Neutrophil (primary cell): ENCODE data around the gene RASEF.

Experiments used
- H3K27ac ChIP-seq: fragments of 200-600 bp; sonication (generic); 2 replicates; pipeline ENCODE4 v1.5.1; 2016; ENCODE audit warnings: mild to moderate bottlenecking, moderate library complexity
- H3K27me3 ChIP-seq: fragments of 200-600 bp; sonication (generic); 2 replicates; pipeline ENCODE4 v1.6.0; 2016; ENCODE audit warnings: mild to moderate bottlenecking
- H3K36me3 ChIP-seq: fragments of 200-600 bp; sonication (generic); 2 replicates; pipeline ENCODE4 v1.5.1; 2017
- H3K4me1 ChIP-seq, 2 experiments: fragments of 200-600 bp in 1 of 2; sonication (generic) in 1 of 2; 1 replicate in 1 of 2; 2 replicates in 1 of 2; pipeline versions ENCODE4 v1.5.1 to v1.6.1; 2013 to 2016; ENCODE audit warnings: low read depth in 1 of 2, low read length in 1 of 2, mild to moderate bottlenecking in 1 of 2, moderate library complexity in 1 of 2; ENCODE audit not compliant: control insufficient read depth in 1 of 2, insufficient read depth in 1 of 2
- H3K4me3 ChIP-seq, 2 experiments: fragments of 200-600 bp in 1 of 2; sonication (generic) in 1 of 2; 1 replicate in 1 of 2; 2 replicates in 1 of 2; pipeline ENCODE4 v1.5.1; 2013 to 2016; ENCODE audit warnings: low read depth in 1 of 2, low read length in 1 of 2, mild to moderate bottlenecking in 1 of 2, moderate library complexity in 1 of 2
- H3K9me3 ChIP-seq: fragments of 200-600 bp; sonication (generic); 2 replicates; pipeline ENCODE4 v1.5.1; 2016
- TF ChIP-seq, protein P1 (sequence below): fragments of 200-600 bp; sonication (generic); IDR thresholded peaks from 2 replicates; pipeline ENCODE4 v1.5.1; 2016; ENCODE audit warnings: antibody characterized with exemption

RASEF gene

GRCh38 chr9:82997476-82998140 is 65.3 kb downstream of the RASEF start:
- TF ChIP-seq, protein P1, sequence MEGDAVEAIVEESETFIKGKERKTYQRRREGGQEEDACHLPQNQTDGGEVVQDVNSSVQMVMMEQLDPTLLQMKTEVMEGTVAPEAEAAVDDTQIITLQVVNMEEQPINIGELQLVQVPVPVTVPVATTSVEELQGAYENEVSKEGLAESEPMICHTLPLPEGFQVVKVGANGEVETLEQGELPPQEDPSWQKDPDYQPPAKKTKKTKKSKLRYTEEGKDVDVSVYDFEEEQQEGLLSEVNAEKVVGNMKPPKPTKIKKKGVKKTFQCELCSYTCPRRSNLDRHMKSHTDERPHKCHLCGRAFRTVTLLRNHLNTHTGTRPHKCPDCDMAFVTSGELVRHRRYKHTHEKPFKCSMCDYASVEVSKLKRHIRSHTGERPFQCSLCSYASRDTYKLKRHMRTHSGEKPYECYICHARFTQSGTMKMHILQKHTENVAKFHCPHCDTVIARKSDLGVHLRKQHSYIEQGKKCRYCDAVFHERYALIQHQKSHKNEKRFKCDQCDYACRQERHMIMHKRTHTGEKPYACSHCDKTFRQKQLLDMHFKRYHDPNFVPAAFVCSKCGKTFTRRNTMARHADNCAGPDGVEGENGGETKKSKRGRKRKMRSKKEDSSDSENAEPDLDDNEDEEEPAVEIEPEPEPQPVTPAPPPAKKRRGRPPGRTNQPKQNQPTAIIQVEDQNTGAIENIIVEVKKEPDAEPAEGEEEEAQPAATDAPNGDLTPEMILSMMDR, result no peak
- no peaks in the 10 kb centered on the region for H3K27me3 ChIP-seq
- no peaks in the 10 kb centered on the region for H3K9me3 ChIP-seq

DNA sequence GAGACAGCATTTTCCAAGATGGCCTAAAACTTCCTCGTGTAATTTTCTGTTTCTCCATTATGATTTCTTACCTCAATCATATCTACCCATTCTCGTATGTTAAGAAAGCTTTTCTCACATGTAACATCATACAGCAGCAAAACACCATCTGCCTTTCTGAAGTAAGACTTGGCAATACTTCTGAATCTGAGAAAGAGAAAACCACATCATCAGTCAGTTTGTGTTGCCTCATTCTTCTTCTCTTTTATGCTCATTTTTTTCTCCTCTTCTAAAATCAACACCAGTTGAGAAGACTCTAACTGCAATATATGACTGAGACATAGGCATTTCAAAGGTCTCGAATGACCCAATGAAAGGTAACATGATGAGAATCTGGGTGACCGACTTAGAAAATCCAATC is 66.0 kb downstream of the RASEF start:
- no peak overlapping the region for H3K27ac ChIP-seq
- no peaks in the 10 kb centered on the region for H3K9me3 ChIP-seq
- H3K4me3 ChIP-seq, result no peak overlapping the region
- TF ChIP-seq, protein P1, result no peak
- no peaks in the 10 kb centered on the region for H3K4me1 ChIP-seq
- H3K36me3 ChIP-seq, result no peaks in the 10 kb centered on the region
- H3K27me3 ChIP-seq, result no peaks in the 10 kb centered on the region

More at GRCh38 chr9:82997476-82998140, 65.3 kb downstream of the RASEF start:
- Histone ChIP-seq H3K36me3 (no peaks in the 10 kb centered on the region), H3K27ac (no peak overlapping the region), H3K4me3 (no peak overlapping the region), H3K4me1 (no peaks in the 10 kb centered on the region)

DNA sequence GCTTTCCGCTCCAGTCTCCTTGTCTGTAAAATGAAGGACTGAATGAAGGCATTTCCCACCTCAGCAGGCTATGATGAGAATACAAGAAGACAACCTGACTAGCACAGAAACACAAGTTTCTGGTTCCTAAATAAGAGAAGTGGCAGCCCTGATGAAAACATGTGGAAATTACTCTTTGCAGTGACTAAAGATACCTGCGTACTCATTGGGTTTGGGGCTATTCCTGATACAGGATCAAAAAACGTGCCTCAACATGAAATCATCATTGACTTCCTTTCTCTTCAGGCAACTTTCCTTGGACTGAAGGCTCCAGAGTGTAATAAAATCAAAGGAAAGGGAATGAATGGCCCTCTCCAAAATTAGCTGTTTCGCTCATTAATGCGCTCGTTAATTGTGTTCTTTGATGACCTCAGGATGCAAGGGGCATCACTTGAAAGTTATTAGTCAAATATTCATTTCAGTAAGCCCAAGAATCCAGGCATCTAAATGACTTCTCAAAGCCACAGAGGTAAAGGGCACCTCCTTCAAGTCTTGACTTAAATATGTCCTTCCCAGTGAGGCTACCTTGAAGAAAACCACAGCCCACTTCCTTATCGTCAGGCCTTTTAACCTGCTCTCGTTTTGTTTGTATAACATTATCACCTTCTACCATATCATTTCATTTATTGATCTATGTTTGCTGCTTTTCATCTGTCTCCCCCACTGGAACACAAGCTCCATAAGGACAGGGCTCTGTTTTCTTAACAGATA is 68.9 kb downstream of the RASEF start:
- H3K4me3 ChIP-seq, result no peak overlapping the region
- H3K36me3 ChIP-seq, result no peaks in the 10 kb centered on the region
- no peak overlapping the region for H3K27ac ChIP-seq
- TF ChIP-seq, protein P1, result no peak
- H3K9me3 ChIP-seq, result no peaks in the 10 kb centered on the region
- H3K4me1 ChIP-seq, result no peaks in the 10 kb centered on the region
- no peaks in the 10 kb centered on the region for H3K27me3 ChIP-seq

DNA sequence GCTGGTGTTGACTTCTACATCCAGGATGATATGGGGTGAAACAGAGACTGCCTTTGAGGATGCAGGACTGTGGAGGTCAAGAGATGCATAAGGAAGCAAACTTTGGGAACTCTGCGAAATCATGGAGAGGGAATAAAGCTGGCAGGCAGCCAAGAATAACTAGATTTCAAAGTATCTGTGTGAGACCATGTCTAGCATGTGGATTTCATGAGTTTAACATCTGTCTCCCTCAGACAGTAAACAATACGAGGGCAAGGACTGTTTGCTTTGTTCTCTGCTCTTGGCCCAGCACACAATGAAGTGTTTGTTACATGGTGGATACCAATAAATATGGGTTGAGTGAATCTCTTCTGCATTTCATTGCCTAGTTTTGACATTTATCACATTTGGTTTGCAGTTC is 71.3 kb downstream of the RASEF start:
- TF ChIP-seq, protein P1, result no peak
- no peaks in the 10 kb centered on the region for H3K36me3 ChIP-seq
- H3K4me3 ChIP-seq, result no peak overlapping the region
- H3K27me3 ChIP-seq, result no peaks in the 10 kb centered on the region
- H3K27ac ChIP-seq, result no peak overlapping the region
- H3K9me3 ChIP-seq, result no peaks in the 10 kb centered on the region
- no peaks in the 10 kb centered on the region for H3K4me1 ChIP-seq

DNA sequence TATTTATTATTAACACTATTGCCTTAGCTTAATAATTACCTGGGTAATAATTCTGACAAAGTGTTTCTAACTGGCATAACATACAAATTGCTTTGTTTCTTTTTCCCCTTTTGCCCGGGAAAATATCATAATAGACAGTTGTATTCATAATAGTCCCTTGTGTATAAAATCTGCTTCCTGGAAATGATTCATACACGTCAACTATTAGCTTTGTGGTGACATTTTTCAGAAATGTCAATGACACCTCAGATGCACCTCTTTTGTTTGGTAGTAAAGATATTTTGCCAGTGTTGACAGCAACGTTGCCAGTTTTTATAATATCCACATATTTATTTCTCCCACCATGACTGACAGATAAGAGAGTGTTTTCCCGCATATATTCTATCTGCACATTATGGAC is 73.0 kb downstream of the RASEF start:
- Histone ChIP-seq H3K36me3 (no peaks in the 10 kb centered on the region), H3K4me1 (no peaks in the 10 kb centered on the region), H3K4me3 (no peak overlapping the region), H3K27ac (no peak overlapping the region), H3K9me3 (no peaks in the 10 kb centered on the region), H3K27me3 (no peaks in the 10 kb centered on the region)
- TF ChIP-seq, protein P1, result no peak
